GM19043 (cell line): Measurements from ENCODE around the gene DBX2.
"Not testable (repeated sequence)": the region's sequence is repeated elsewhere in the genome, so short reads cannot be mapped to it uniquely, and the experiment has no call there.

Experiments used
- ATAC-seq: cut with Tn5 transposase; IDR thresholded peaks from one replicate; pipeline ENCODE4 v1.9.1; 2021; ENCODE audit warnings: low read depth; ENCODE audit not compliant: unreplicated experiment

DBX2 gene

GRCh38 chr12:45012749-45013148, 38.1 kb downstream of the DBX2 start:
- ATAC-seq = no peak

GRCh38 chr12:45010059-45010458, 40.8 kb downstream of the DBX2 start:
- ATAC-seq = no peak

GRCh38 chr12:45008211-45008610, 42.7 kb downstream of the DBX2 start:
- ATAC-seq = no peak

- no peak for ATAC-seq
These were observed 51.5 kb downstream of the DBX2 start for GRCh38 chr12:44999355-44999754.

- ATAC-seq = no peak
These were observed 57.7 kb downstream of the DBX2 start for GRCh38 chr12:44993161-44993560.

GRCh38 chr12:44984863-44985262, 66.0 kb downstream of the DBX2 start:
- ATAC-seq = not testable (repeated sequence)

GRCh38 chr12:44979918-44980317, 71.0 kb downstream of the DBX2 start:
- ATAC-seq = no peak

- ATAC-seq = no peak
These were observed 74.7 kb downstream of the DBX2 start for GRCh38 chr12:44976246-44976645.

- peak; percentile 61 for ATAC-seq
These were observed 78.0 kb downstream of the DBX2 start for GRCh38 chr12:44972746-44973421.

GRCh38 chr12:44968965-44969364, 81.9 kb downstream of the DBX2 start:
- ATAC-seq = no peak
